Testis (tissue), 3 donors: Measurements from ENCODE around the gene PAQR4. TPM values are rescaled to one million over a fixed set of nuclear protein-coding genes. Genes with fewer than 3 reads are reported as not detected.

Source experiments
- DNase-seq: peaks from one replicate; pipeline ENCODE4 v3.0.0-alpha.2; 2019
- H3K27ac ChIP-seq, 2 donors: fragments of 200-600 bp; sonication (generic); one replicate each; pipeline ENCODE4 v1.5.1; 2019
- H3K27me3 ChIP-seq: fragments of 200-600 bp; sonication (generic); one replicate; pipeline ENCODE4 v1.5.1; 2019
- H3K36me3 ChIP-seq: fragments of 200-600 bp; sonication (generic); one replicate; pipeline ENCODE4 v1.5.1; 2017; ENCODE audit warnings: low read depth; ENCODE audit errors: missing control alignments
- H3K4me1 ChIP-seq: fragments of 200-600 bp; sonication (generic); one replicate; pipeline ENCODE4 v1.5.1; 2019
- H3K4me3 ChIP-seq, 2 donors: fragments of 200-600 bp; sonication (generic); one replicate each; pipeline ENCODE4 v1.5.1; 2017 to 2019
- H3K9me3 ChIP-seq: fragments of 200-600 bp; sonication (generic); one replicate; pipeline ENCODE4 v1.5.1; 2017
- POLR2A ChIP-seq: fragments of 450-650 bp; IDR thresholded peaks from one replicate; pipeline ENCODE4 v1.6.1; 2017; ENCODE audit warnings: antibody characterized with exemption, mild to moderate bottlenecking, moderate library complexity
- WGBS, 2 donors: methylation state at CpG; one replicate each; pipeline ENCODE4 v1.1.5; 2018; 5-methylcytosine and 5-hydroxymethylcytosine counted together
- intact Hi-C: fragments of 100-400 bp; cut with DNase I; formaldehyde crosslinking; loops from one replicate; pipeline ENCODE4 v1.15.1; 2023; ENCODE audit warnings: low total_unique reads
- polyA plus RNA-seq: library from polyadenylated mRNA; stranded (reverse); fragments of 350-450 nt; fragmentation: Illumina TruSeq; extraction: RNeasy Lipid Tissue Mini Kit (QIAGEN cat#74804); gene quantifications from one replicate; pipeline ENCODE4 v1.2.3, GENCODE V29; 2014; ENCODE audit warnings: low read depth, low replicate concordance; ENCODE audit not compliant: insufficient read depth
- total RNA-seq, 2 donors: library from RNA; depleted of rRNA; stranded (reverse); fragments of >200 nt; gene quantifications; one replicate each; pipeline ENCODE4 v1.2.3, GENCODE V29; 2016
- TF ChIP-seq, protein P1 (sequence below), 3 experiments: fragments of 450-650 bp in 2 of 3; fragments of 200-600 bp in 1 of 3; sonication (generic) in 1 of 3; IDR thresholded peaks; one replicate each; pipeline ENCODE4 v1.5.1; 2016 to 2019; ENCODE audit warnings: antibody characterized with exemption in 3 of 3, mild to moderate bottlenecking in 2 of 3, moderate library complexity in 1 of 3

Gene PAQR4
- total and polyA plus RNA-seq, 3 donors from 2014 or later = 6.2 to 7.1 (median 6.4) TPM

DNA sequence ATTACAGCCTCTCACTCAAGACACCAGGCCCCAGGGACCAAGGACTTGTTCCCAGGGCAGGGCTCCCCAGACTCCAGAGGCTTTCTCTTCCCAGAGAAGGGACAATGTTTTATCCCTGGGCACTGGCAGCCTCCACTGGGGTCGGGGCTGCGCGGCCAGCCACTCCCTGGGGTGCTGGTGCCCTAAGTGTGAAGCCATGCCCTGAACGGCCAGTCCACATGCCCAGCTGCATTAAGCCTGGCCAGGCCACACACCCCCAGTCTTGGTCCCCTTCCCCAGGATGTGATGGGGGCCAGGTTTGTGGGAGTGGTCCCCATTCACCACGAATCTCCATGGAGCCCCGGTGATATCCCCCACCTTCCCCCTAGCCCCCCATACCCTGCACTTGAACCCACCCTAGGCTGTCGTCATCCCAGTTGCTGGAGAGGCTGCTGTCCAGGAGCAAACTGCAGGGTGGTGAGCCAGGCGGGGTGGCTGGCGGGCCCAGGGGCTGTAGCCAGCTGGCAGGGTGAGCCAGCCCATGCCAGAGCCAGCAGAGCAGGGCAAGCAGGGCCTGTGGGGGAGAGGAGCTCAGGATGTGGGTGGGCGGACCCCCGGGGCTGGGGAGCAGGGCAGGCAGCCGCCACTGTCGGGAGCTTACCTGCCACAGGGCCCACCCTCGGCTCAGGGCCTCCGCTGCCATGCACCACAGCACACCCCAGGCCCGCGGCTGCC is 4.6 kb downstream of the PAQR4 start:
- Histone ChIP-seq H3K4me3 (no peak overlapping the region), H3K27me3 (no peaks in the 10 kb centered on the region), H3K27ac (no peak overlapping the region), H3K9me3 (no peaks in the 10 kb centered on the region), H3K36me3 (no peaks in the 10 kb centered on the region), H3K4me1 (peaks cover 9% of the 10 kb centered on the region)
- intact Hi-C loops = no loop called here
- WGBS, 2 donors = 80 to 89% methylated on average over 2 to 17 of the region's 17 CpGs
- DNase-seq = no peak
- TF ChIP-seq, protein P1, sequence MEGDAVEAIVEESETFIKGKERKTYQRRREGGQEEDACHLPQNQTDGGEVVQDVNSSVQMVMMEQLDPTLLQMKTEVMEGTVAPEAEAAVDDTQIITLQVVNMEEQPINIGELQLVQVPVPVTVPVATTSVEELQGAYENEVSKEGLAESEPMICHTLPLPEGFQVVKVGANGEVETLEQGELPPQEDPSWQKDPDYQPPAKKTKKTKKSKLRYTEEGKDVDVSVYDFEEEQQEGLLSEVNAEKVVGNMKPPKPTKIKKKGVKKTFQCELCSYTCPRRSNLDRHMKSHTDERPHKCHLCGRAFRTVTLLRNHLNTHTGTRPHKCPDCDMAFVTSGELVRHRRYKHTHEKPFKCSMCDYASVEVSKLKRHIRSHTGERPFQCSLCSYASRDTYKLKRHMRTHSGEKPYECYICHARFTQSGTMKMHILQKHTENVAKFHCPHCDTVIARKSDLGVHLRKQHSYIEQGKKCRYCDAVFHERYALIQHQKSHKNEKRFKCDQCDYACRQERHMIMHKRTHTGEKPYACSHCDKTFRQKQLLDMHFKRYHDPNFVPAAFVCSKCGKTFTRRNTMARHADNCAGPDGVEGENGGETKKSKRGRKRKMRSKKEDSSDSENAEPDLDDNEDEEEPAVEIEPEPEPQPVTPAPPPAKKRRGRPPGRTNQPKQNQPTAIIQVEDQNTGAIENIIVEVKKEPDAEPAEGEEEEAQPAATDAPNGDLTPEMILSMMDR (IDR thresholded peaks at IDR 0.05) = no peak
- no peak for TF ChIP-seq POLR2A

DNA sequence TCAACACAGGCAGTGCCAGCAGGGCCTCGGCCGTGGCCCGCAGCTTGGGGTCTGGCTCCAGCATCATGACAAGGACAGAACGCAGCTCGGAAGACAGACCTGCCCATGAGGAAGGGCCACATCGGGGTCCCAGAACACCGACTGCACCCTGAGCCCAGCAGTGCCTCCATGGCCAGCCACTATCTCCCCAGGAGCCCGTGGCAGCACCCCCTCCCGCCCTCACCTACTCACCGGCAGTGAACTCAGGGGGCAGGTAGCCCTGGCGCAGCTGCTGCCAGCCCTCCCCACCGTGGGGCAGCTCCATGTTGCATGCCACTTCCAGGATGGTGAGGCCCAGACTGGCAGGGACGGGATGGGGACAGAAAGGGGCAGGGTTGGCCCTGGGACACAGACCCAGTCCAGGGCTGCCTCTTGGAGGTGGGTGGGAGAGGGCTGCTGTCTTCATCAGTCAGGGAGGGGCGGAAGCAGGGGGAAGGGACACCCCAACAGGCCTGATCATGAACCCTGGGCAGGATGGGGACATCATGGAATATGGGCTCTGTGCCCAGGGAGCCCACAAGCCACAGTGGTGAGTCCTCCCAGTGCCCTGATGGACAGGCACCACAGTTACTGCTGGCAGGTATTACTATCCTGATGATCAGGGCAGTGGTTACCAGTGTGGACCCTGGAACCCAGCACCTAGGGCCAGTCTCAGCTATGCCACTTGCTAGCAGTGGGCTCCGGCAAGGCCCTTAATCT is 5.3 kb downstream of the PAQR4 start:
- H3K9me3 ChIP-seq = no peaks in the 10 kb centered on the region
- no peaks in the 10 kb centered on the region for H3K36me3 ChIP-seq
- TF ChIP-seq, protein P1 (IDR thresholded peaks at IDR 0.05) = no peak
- TF ChIP-seq POLR2A = no peak
- peaks cover 9% of the 10 kb centered on the region for H3K4me1 ChIP-seq
- H3K27me3 ChIP-seq = no peaks in the 10 kb centered on the region
- no peak overlapping the region for H3K27ac ChIP-seq
- H3K4me3 ChIP-seq = no peak overlapping the region
- intact Hi-C loops = no loop called here
- DNase-seq = no peak
- 93% methylated on average over 8 to 15 of the region's 15 CpGs for WGBS, 2 donors

DNA sequence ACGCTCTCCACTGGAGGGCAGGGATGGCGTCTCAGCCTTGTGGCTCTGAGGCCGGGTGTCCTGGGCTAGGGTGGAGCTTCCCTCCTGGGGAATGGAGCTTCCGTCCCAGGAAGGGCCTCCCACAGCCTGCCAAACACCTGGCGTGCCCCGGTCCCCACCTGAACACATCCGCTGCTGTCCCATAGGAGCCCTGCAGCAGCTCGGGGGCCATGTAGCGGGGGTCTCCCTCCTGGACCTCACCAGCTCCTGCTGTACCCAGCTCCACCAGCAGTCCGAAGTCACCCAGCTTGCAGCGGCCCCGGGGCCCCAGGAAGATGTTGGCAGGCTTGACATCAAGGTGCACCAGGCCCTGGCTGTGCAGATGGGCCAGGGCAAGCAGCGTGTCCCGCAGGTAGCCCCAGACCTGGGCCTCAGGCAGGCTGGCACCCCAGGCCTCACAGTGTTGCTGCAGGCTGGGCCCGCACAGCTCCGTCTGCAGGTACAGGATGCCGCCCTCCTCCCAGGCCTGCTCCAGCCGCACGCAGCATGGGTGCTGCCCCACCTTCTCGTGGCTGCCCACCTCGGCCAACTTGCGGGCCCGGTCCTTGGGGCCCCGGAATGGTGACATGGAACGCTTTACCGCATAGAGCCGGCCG is 6.1 kb downstream of the PAQR4 start:
- no peak overlapping the region for H3K27ac ChIP-seq
- DNase-seq = no peak
- intact Hi-C loops = no loop called here
- H3K27me3 ChIP-seq = no peaks in the 10 kb centered on the region
- H3K9me3 ChIP-seq = no peaks in the 10 kb centered on the region
- 92 to 96% methylated on average over 18 to 28 of the region's 28 CpGs for WGBS, 2 donors
- H3K36me3 ChIP-seq = no peaks in the 10 kb centered on the region
- TF ChIP-seq POLR2A = no peak
- TF ChIP-seq, protein P1 (IDR thresholded peaks at IDR 0.05) = no peak
- H3K4me1 ChIP-seq = peaks cover 9% of the 10 kb centered on the region
- no peak overlapping the region for H3K4me3 ChIP-seq

- 76 to 93% methylated on average over 7 of the region's 7 CpGs for whole genome bisulfite sequencing, 2 donors
- no peaks in the 10 kb centered on the region for H3K36me3 ChIP-seq
Observed at GRCh38 chr16:2976201-2976600, 7.1 kb downstream of the PAQR4 start.

More at GRCh38 chr16:2976201-2976600, 7.1 kb downstream of the PAQR4 start:
- no peak overlapping the region for H3K4me3 ChIP-seq
- no peaks in the 10 kb centered on the region for H3K9me3 ChIP-seq
- DNase-seq = no peak
- no peak for TF ChIP-seq POLR2A
- TF ChIP-seq, protein P1 (IDR thresholded peaks at IDR 0.05) = no peak
- H3K27me3 ChIP-seq = no peaks in the 10 kb centered on the region
- no peak overlapping the region for H3K27ac ChIP-seq
- intact Hi-C loops = no loop called here
- peaks cover 13% of the 10 kb centered on the region for H3K4me1 ChIP-seq
